ENCODE data around the gene TLE2.

Gene TLE2

GRCh38 chr19:3029065-3029923 lies at the start of gene TLE2:
Gene TLE2, minus strand, starts transcription at chr19:3029280. Its CDS starts 376 bp downstream, at chr19:3028904.
- DNase-seq (ENCODE audit: low spot score) = no peak
- FAIRE-seq = no peak

DNA sequence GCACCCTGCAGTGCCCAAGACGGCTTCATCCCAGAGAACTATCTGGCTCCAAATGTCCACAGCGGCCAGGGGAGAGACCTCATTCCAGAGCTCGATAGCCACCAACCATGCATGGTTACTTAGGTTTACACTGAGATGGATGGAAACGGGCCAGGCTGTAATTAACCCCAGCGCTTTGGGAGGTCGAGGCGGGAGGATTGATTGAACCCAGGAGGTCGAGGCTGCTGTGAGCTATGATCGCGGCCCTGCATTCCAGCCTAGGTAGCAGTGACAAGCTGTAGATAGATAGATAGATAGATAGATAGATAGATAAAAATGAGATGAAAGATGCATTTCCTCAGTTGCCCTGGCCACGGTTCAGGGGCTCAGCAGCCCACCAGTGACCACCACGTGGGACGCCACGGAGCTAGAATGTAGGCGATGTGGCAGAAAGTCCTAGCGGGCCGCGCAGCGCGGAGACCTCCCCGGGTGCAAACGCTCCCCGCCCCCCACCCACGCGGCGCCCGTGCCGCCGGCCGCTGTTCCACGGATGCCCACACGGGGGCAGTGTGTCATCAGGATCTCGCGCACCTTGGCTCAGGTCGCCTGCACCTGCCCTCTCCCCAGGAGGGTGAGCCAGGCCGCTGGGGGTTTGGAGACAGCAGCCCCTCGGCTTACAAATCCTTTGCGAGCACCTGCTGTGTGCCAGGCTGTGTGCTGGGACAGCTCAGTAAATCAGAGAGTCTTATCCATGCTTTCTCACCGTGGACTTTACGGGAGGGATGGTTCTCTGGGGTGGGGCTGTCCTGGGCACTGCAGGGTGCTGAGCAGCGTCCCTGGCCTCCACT lies 46.7 kb upstream of the TLE2 start:
- FAIRE-seq (no peak), DNase-seq (ENCODE audit: low spot score) (peak; percentile 9)

DNA sequence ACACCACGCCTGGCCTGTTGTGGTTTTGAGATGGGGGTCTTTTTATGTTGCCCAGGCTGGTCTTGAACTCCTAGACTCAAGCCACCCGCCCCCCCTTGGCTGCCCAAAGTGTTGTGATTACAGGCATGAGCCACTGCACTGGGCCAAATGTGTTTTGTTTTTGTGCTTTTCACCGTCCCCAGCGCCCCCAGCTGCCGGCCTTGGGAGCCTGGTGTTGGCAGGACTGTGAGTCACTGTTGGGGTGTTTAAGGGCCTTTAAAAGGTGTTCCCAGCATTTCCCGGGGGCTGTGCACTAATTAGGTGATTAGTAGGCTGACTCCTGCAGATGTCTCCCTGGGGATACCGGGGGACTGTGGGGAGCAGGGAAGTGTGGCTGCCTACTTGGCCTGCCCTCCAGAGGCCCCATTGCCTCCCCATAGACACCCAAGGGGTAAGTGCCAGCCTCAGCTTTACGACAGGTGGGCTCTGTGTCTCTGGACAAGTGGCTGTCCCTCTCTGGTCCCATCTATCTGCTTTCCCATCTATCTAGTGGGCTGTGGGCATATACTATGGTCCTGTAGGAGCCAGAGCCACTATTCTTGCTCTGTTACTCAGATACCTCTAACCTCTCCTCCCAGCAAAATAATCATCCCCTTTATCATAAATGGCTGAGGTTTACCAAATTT lies 45.0 kb upstream of the TLE2 start:
- FAIRE-seq (no peak), DNase-seq (ENCODE audit: low spot score) (no peak)

- DNase-seq (ENCODE audit: low spot score) (no peak), FAIRE-seq (no peak)
Observed at GRCh38 chr19:3073159-3073563, 44.1 kb upstream of the TLE2 start.

GRCh38 chr19:3071768-3072167 lies 42.7 kb upstream of the TLE2 start:
- no peak for DNase-seq (ENCODE audit: low spot score)
- FAIRE-seq = no peak

GRCh38 chr19:3068071-3068470 lies 39.0 kb upstream of the TLE2 start:
- FAIRE-seq = no peak
- DNase-seq (ENCODE audit: low spot score) = no peak

- DNase-seq (ENCODE audit: low spot score) (no peak), FAIRE-seq (no peak)
Observed at GRCh38 chr19:3067563-3067962, 38.5 kb upstream of the TLE2 start.

DNA sequence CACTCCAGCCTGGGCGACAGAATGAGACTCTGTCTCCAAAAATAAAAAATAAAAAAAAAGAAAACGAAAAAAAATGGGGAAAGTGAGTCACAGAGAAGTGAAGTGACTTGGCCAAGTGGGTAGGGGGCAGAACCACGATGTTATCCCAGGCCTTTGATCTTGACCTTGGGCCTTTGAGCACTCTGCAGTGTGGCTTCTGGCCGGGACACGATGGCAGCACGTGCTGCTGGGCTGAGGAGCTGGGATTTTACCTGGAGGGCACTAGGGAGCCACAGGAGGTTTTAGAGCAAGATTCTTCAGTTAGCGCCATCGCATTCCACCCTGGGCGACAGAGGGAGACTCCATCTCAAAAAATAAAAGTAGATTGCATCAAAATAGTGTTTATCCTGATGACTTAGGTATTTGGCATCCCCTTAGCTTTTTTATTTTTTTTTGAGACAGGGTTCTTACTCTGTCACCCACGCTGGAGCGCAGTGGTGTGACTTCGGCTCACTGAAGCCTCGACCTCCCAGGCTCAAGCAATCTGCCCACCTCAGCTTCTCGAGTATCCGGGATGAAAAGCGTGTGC lies 37.5 kb upstream of the TLE2 start:
- no peak for FAIRE-seq
- DNase-seq (ENCODE audit: low spot score) = no peak

GRCh38 chr19:3065675-3066357 lies 36.7 kb upstream of the TLE2 start:
- FAIRE-seq = no peak
- DNase-seq (ENCODE audit: low spot score) = no peak

DNA sequence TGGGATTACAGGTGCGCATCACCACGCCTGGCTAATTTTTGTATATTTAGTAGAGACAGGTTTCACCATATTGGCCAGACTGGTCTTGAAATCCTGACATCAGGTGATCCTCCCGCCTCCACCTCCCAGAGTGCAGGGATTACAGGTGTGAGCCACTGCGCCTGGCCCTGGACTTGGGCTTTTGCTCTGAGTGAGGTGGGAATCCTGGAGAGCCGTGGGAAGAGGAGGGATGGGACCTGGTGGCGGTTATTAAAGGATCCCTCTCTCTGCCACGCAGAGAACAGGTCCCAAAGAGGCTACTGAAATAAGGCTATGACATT lies 34.9 kb upstream of the TLE2 start:
- FAIRE-seq (no peak), DNase-seq (ENCODE audit: low spot score) (no peak)

GRCh38 chr19:3062165-3063105 lies 33.4 kb upstream of the TLE2 start, which contains the start of gene TLE5:
Gene TLE5, minus strand, starts transcription at chr19:3062495. Its CDS starts 295 bp downstream, at chr19:3062200.
- FAIRE-seq (no peak), DNase-seq (ENCODE audit: low spot score) (peak; percentile 18)

DNA sequence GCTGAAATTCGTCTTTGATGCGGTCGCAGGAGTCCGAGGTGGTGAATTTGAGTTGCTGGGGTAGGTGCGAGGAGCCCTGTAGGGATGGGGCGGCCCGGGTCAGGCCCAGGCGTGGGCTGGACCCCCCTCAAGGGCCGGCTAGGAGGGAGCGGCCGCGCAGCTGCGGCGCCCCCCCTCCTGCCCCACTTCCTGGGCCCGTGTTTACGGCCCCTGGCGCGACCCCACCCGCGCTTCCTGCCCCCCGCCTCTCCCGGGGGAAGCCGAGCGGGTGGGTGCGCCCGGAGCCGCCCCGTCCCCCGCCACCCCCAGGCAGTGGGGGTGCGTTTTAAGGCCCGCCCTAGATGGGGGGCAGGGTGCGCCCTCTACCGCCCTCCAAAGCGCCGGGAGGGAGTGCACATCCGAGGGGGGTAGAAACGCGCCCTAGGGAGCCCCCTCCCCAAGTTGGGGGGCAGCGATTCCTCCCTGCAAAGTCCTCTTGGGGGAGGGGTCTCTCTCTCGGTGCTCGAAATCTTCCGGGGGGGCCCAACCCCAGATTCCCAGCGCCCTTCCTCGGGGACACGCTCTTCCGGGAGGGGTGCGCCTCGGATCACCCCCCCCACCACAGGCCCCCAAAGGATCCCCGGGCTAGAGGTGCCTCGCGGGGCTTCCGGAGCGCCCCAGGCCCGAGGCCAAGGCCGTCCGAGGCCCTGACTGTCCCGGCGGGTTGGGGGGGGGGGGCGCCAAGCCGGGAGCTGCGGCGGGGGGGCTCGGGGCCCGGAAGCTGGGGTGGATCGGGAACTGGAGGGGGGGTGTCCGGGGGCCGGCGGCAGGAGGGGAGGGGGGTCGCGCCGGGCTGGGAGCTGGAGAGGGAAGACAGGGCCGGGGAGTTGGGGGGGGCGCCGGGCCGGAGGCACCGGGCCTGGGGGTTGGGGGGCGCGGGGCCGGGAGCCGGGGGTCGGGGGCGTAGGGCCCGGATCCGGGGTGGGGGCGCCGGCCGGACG lies 32.4 kb upstream of the TLE2 start:
- DNase-seq (ENCODE audit: low spot score) (no peak), FAIRE-seq (no peak)

- DNase-seq (ENCODE audit: low spot score) (no peak), FAIRE-seq (no peak)
Observed at GRCh38 chr19:3060857-3061181, 31.7 kb upstream of the TLE2 start.

DNA sequence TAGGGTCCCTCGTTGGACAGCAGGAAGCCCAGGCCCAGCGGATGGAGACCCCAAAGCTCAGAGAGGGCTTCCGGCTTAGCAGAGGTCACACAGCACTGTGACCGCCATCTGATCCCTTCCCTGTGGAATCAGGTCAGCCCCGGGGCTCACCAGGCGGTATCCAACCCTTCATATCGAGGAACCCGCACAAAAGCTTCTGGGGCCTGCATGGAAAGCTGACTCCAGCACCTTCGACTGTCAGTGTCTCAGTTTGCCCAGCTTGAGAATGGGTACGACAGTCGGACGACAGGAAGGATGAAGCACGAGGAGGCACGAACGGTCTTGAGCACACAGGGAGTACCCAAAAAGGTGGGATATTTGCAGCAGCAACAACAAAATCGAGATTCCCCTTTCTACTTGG lies 30.6 kb upstream of the TLE2 start:
- FAIRE-seq = no peak
- no peak for DNase-seq (ENCODE audit: low spot score)

GRCh38 chr19:3058821-3059314 lies 29.8 kb upstream of the TLE2 start:
- FAIRE-seq (no peak), DNase-seq (ENCODE audit: low spot score) (no peak)

GRCh38 chr19:3058009-3058820 lies 29.1 kb upstream of the TLE2 start:
- DNase-seq (ENCODE audit: low spot score) = no peak
- no peak for FAIRE-seq

- DNase-seq (ENCODE audit: low spot score) (no peak), FAIRE-seq (no peak)
Observed at GRCh38 chr19:3057275-3057714, 28.2 kb upstream of the TLE2 start.

Measured in RCC 7860 (cell line).